ENCODE measurements around the gene ASGR2.
"Not testable (repeated sequence)": the region's sequence is repeated elsewhere in the genome, so short reads cannot be mapped to it uniquely, and the experiment has no call there.

GRCh38 chr17:7091311-7092005 lies 23.2 kb downstream of the ASGR2 start:
- not testable (repeated sequence) for TF ChIP-seq NFRKB (IDR thresholded peaks at IDR 0.05); LEF1 (IDR thresholded peaks at IDR 0.05; ENCODE audit: borderline replicate concordance); ELF4 (IDR thresholded peaks at IDR 0.05); PKNOX1 (IDR thresholded peaks at IDR 0.05); ARNT (IDR thresholded peaks at IDR 0.05); HDGF (IDR thresholded peaks at IDR 0.05; ENCODE audit: borderline replicate concordance)
